Activated CD4-positive, alpha-beta memory T cell treated with anti-CD3 and anti-CD28 coated beads for 36 hours (primary cell): Measurements from ENCODE around the gene GRAMD2A. TPM values are rescaled to one million over a fixed set of nuclear protein-coding genes. Genes with fewer than 3 reads are reported as not detected.

ENCODE experiments used
- CTCF ChIA-PET: fragments of 350-600 bp; sonication (Branson Sonifier 250); formaldehyde crosslinking; loops from one replicate; lab custom pipeline; 2021; ENCODE audit warnings: antibody characterized with exemption, inconsistent platforms; lab: Charles Lee
- POLR2A ChIA-PET: fragments of 350-600 bp; sonication (Branson Sonifier 250); formaldehyde crosslinking; loops from one replicate; lab custom pipeline; 2021; ENCODE audit warnings: antibody characterized with exemption; lab: Charles Lee
- DNase-seq: peaks from one replicate; pipeline ENCODE4 v3.0.0-alpha.2; 2020
- H3K27ac Mint-ChIP-seq: one replicate; pipeline ENCODE4 v1.8.0; 2021; ENCODE audit warnings: mixed read lengths
- H3K27me3 Mint-ChIP-seq: one replicate; pipeline ENCODE4 v1.8.0; 2021; ENCODE audit warnings: mixed read lengths
- H3K36me3 Mint-ChIP-seq: one replicate; pipeline ENCODE4 v1.8.0; 2021; ENCODE audit warnings: mixed read lengths
- H3K4me1 Mint-ChIP-seq: one replicate; pipeline ENCODE4 v1.8.0; 2021; ENCODE audit warnings: low read depth, mixed read lengths
- H3K4me3 Mint-ChIP-seq: one replicate; pipeline ENCODE4 v1.8.0; 2021; ENCODE audit warnings: mild to moderate bottlenecking, mixed read lengths
- H3K9me3 Mint-ChIP-seq: one replicate; pipeline ENCODE4 v1.8.0; 2021; ENCODE audit warnings: mixed read lengths
- intact Hi-C: fragments of 100-400 bp; cut with micrococcal nuclease; formaldehyde crosslinking; loops from one replicate; pipeline ENCODE4 v1.15.1; 2023
- total RNA-seq, 2 experiments: library from RNA; stranded (reverse); gene quantifications; one replicate each; pipeline ENCODE4 v1.2.3, GENCODE V29; 2021

The GRAMD2A gene
- total RNA-seq, 2 experiments from 2014 or later = not detected

GRCh38 chr15:72231833-72232478 is 34.4 kb upstream of the GRAMD2A start:
- Mint-ChIP-seq H3K27me3 (no peaks in the 10 kb centered on the region), H3K9me3 (no peaks in the 10 kb centered on the region), H3K4me1 (peaks cover 29% of the 10 kb centered on the region), H3K27ac (peak overlapping the region; percentile 98), H3K4me3 (peak overlapping the region; percentile 94), H3K36me3 (peaks cover 31% of the 10 kb centered on the region)
- intact Hi-C loops = loop anchor here (10.0 kb wide), 1 partner anchor 553 kb away; the partner anchor contains the start of gene ADPGK
- DNase-seq = peak; percentile 70
- POLR2A ChIA-PET = interaction anchor here (0.6 to 5.5 kb wide), 8 partner anchors 9 to 242 kb away, joined by 3 to 31 read pairs (median 8); partner anchors contain the start of gene ARIH1
- CTCF ChIA-PET = interaction anchor here (1.1 to 1.2 kb wide), 3 partner anchors 32 to 144 kb away, joined by 3 to 5 read pairs (median 3); partner anchors contain the start of gene HEXA

- ChIA-PET POLR2A (interaction anchor here (0.6 to 5.5 kb wide), 14 partner anchors 7 to 243 kb away, joined by 3 to 37 read pairs (median 4); partner anchors contain the start of genes ARIH1, MYO9A and SENP8), CTCF (interaction anchor here (1.1 kb wide), 2 partner anchors 33 to 145 kb away, joined by 3 read pairs; partner anchors contain the start of gene HEXA)
- Mint-ChIP-seq H3K9me3 (no peaks in the 10 kb centered on the region), H3K4me1 (peaks cover 27% of the 10 kb centered on the region), H3K27ac (peak within 1 kb of the TSS; percentile 98), H3K4me3 (peak within 1 kb of the TSS; percentile 94), H3K27me3 (no peaks in the 10 kb centered on the region), H3K36me3 (peaks cover 34% of the 10 kb centered on the region)
- peak; percentile 97 for DNase-seq
- intact Hi-C loops = loop anchor here (10.0 kb wide), 1 partner anchor 554 kb away; the partner anchor contains the start of gene ADPGK
These were observed 33.7 kb upstream of the GRAMD2A start, which contains the start of gene PKM for GRCh38 chr15:72231066-72231832. PKM (minus strand) TSS chr15:72231190; CDS start chr15:72219097, 12,093 bp downstream.

GRCh38 chr15:72230197-72231065 is 32.8 kb upstream of the GRAMD2A start:
- intact Hi-C loops = loop anchor here (10.0 kb wide), 1 partner anchor 554 kb away; the partner anchor contains the start of gene ADPGK
- Mint-ChIP-seq H3K36me3 (peaks cover 43% of the 10 kb centered on the region), H3K27me3 (no peaks in the 10 kb centered on the region), H3K4me3 (peak overlapping the region; percentile 94), H3K4me1 (peaks cover 34% of the 10 kb centered on the region), H3K9me3 (no peaks in the 10 kb centered on the region), H3K27ac (peak overlapping the region; percentile 98)
- ChIA-PET CTCF (no interaction called here), POLR2A (interaction anchor here (0.7 to 5.5 kb wide), 14 partner anchors 8 to 244 kb away, joined by 3 to 37 read pairs (median 5); partner anchors contain the start of genes ARIH1, HEXA, MYO9A and SENP8)
- DNase-seq = peak; percentile 92

GRCh38 chr15:72229947-72230196 is 32.3 kb upstream of the GRAMD2A start:
- no peaks in the 10 kb centered on the region for H3K9me3 Mint-ChIP-seq
- CTCF ChIA-PET = interaction anchor here (1.2 kb wide), 1 partner anchor 32 kb away, joined by 3 read pairs; no protein-coding TSS in a partner anchor
- H3K27ac Mint-ChIP-seq = peak overlapping the region; percentile 96
- DNase-seq = no peak
- H3K4me3 Mint-ChIP-seq = peak overlapping the region; percentile 94
- no peaks in the 10 kb centered on the region for H3K27me3 Mint-ChIP-seq
- intact Hi-C loops = loop anchor here (2.0 to 10.0 kb wide), 3 partner anchors 147 to 555 kb away; partner anchors contain the start of genes ADPGK, ARIH1 and HEXA
- POLR2A ChIA-PET = interaction anchor here (0.9 to 5.5 kb wide), 11 partner anchors 9 to 245 kb away, joined by 3 to 37 read pairs (median 6); partner anchors contain the start of genes ARIH1, HEXA, MYO9A and SENP8
- H3K36me3 Mint-ChIP-seq = peaks cover 45% of the 10 kb centered on the region
- peaks cover 36% of the 10 kb centered on the region for H3K4me1 Mint-ChIP-seq

GRCh38 chr15:72229076-72229946 is 31.7 kb upstream of the GRAMD2A start:
- CTCF ChIA-PET = interaction anchor here (1.2 to 4.9 kb wide), 2 partner anchors 9 to 31 kb away, joined by 3 to 58 read pairs; no protein-coding TSS in a partner anchor
- peaks cover 48% of the 10 kb centered on the region for H3K36me3 Mint-ChIP-seq
- intact Hi-C loops = loop anchor here (2.0 to 5.0 kb wide), 2 partner anchors 148 to 245 kb away; partner anchors contain the start of genes ARIH1 and HEXA
- peak overlapping the region; percentile 94 for H3K4me3 Mint-ChIP-seq
- H3K27me3 Mint-ChIP-seq = no peaks in the 10 kb centered on the region
- DNase-seq = peak; percentile 58
- no peaks in the 10 kb centered on the region for H3K9me3 Mint-ChIP-seq
- peaks cover 39% of the 10 kb centered on the region for H3K4me1 Mint-ChIP-seq
- H3K27ac Mint-ChIP-seq = peak overlapping the region; percentile 96
- POLR2A ChIA-PET = interaction anchor here (0.9 to 5.5 kb wide), 10 partner anchors 9 to 245 kb away, joined by 3 to 37 read pairs (median 8); partner anchors contain the start of genes ARIH1, HEXA, MYO9A and SENP8

GRCh38 chr15:72227720-72228119 is 30.1 kb upstream of the GRAMD2A start:
- Mint-ChIP-seq H3K9me3 (no peaks in the 10 kb centered on the region), H3K4me3 (peak overlapping the region; percentile 94), H3K4me1 (peaks cover 48% of the 10 kb centered on the region), H3K36me3 (peaks cover 63% of the 10 kb centered on the region), H3K27ac (peak overlapping the region; percentile 96), H3K27me3 (no peaks in the 10 kb centered on the region)
- DNase-seq = no peak
- ChIA-PET CTCF (interaction anchor here (0.9 to 8.9 kb wide), 8 partner anchors 10 to 1409 kb away, joined by 4 to 65 read pairs (median 10); partner anchors contain the start of genes GRAMD2A and HEXA), POLR2A (interaction anchor here (0.8 to 5.5 kb wide), 17 partner anchors 8 to 558 kb away, joined by 3 to 77 read pairs (median 7); partner anchors contain the start of genes ARIH1, HEXA, MYO9A and SENP8)
- intact Hi-C loops = loop anchor here (1.0 to 5.0 kb wide), 8 partner anchors 10 to 247 kb away; partner anchors contain the start of genes ARIH1, HEXA, MYO9A and PARP6

- peaks cover 68% of the 10 kb centered on the region for H3K36me3 Mint-ChIP-seq
- intact Hi-C loops = loop anchor here (1.0 to 5.0 kb wide), 3 partner anchors 22 to 150 kb away; partner anchors contain the start of gene HEXA
These were observed 29.6 kb upstream of the GRAMD2A start for GRCh38 chr15:72227192-72227586.

GRCh38 chr15:72223278-72223677 is 25.7 kb upstream of the GRAMD2A start:
- H3K4me3 Mint-ChIP-seq = no peak overlapping the region
- no peak for DNase-seq
- H3K27me3 Mint-ChIP-seq = no peaks in the 10 kb centered on the region
- ChIA-PET CTCF (interaction anchor here (8.9 kb wide), 1 partner anchor 24 kb away, joined by 65 read pairs; the partner anchor contains the start of gene GRAMD2A), POLR2A (interaction anchor here (1.0 kb wide), 1 partner anchor 8 kb away, joined by 4 read pairs; no protein-coding TSS in a partner anchor)
- H3K9me3 Mint-ChIP-seq = no peaks in the 10 kb centered on the region
- intact Hi-C loops = no loop called here
- peak overlapping the region; percentile 74 for H3K27ac Mint-ChIP-seq
- peaks cover 84% of the 10 kb centered on the region for H3K36me3 Mint-ChIP-seq
- H3K4me1 Mint-ChIP-seq = peaks cover 75% of the 10 kb centered on the region

More at GRCh38 chr15:72227192-72227586, 29.6 kb upstream of the GRAMD2A start:
- Mint-ChIP-seq H3K9me3 (no peaks in the 10 kb centered on the region), H3K4me1 (peaks cover 48% of the 10 kb centered on the region), H3K4me3 (peak overlapping the region; percentile 94), H3K27ac (peak overlapping the region; percentile 96), H3K27me3 (no peaks in the 10 kb centered on the region)
- ChIA-PET CTCF (interaction anchor here (1.0 to 8.9 kb wide), 12 partner anchors 11 to 373 kb away, joined by 3 to 65 read pairs (median 8); partner anchors contain the start of genes ARIH1, GRAMD2A and HEXA), POLR2A (interaction anchor here (0.8 to 5.5 kb wide), 18 partner anchors 11 to 327 kb away, joined by 3 to 77 read pairs (median 7); partner anchors contain the start of genes ARIH1, HEXA, MYO9A and SENP8)
- DNase-seq = peak; percentile 83

- intact Hi-C loops = no loop called here
- ChIA-PET CTCF (interaction anchor here (0.8 to 8.9 kb wide), 5 partner anchors 9 to 51 kb away, joined by 3 to 65 read pairs (median 3); partner anchors contain the start of gene GRAMD2A), POLR2A (interaction anchor here (0.7 to 4.1 kb wide), 5 partner anchors 8 to 39 kb away, joined by 3 to 12 read pairs (median 3); partner anchors contain the start of gene PKM)
- H3K36me3 Mint-ChIP-seq = peaks cover 82% of the 10 kb centered on the region
- no peaks in the 10 kb centered on the region for H3K9me3 Mint-ChIP-seq
- peak overlapping the region; percentile 23 for H3K4me3 Mint-ChIP-seq
- H3K27ac Mint-ChIP-seq = peak overlapping the region; percentile 74
- no peaks in the 10 kb centered on the region for H3K27me3 Mint-ChIP-seq
- H3K4me1 Mint-ChIP-seq = peaks cover 71% of the 10 kb centered on the region
- no peak for DNase-seq
These were observed 24.8 kb upstream of the GRAMD2A start for GRCh38 chr15:72222393-72222792.
